Cardiac fibroblast (primary cell): ENCODE results near the gene FHL5.
"Not testable (repeated sequence)": the region's sequence is repeated elsewhere in the genome, so short reads cannot be mapped to it uniquely, and the experiment has no call there.

Source experiments
- DNase-seq, 2 donors: peaks; one replicate each; pipeline versions ENCODE4 v3.0.0 to v3.0.0-alpha.2; 2010; ENCODE audit warnings: low read depth in 2 of 2
- H3K4me3 ChIP-seq, 2 donors: replicated peaks in 1 of 2; 1 replicate in 1 of 2; 2 replicates in 1 of 2; pipeline ENCODE4 v1.5.1; 2011; ENCODE audit warnings: low read depth in 2 of 2, low read length in 2 of 2, mild to moderate bottlenecking in 2 of 2, moderate library complexity in 1 of 2
- CTCF ChIP-seq: IDR thresholded peaks from one replicate; pipeline ENCODE4 v1.5.1; 2011; ENCODE audit warnings: low read depth, mild to moderate bottlenecking, low read length, inconsistent platforms

FHL5 gene

GRCh38 chr6:96532399-96532798, 30.5 kb upstream of the FHL5 start:
- H3K4me3 ChIP-seq, result no peak overlapping the region
- DNase-seq, result no peak
- TF ChIP-seq CTCF, result no peak

GRCh38 chr6:96537726-96538125, 25.2 kb upstream of the FHL5 start:
- no peak for TF ChIP-seq CTCF
- DNase-seq, result no peak

GRCh38 chr6:96542702-96543101, 20.2 kb upstream of the FHL5 start:
- peak; percentile 43 for TF ChIP-seq CTCF
- DNase-seq, result peak; percentile 19 to 44
- no peak overlapping the region for H3K4me3 ChIP-seq

More at GRCh38 chr6:96537726-96538125, 25.2 kb upstream of the FHL5 start:
- no peak overlapping the region for H3K4me3 ChIP-seq

GRCh38 chr6:96545882-96546281, 17.0 kb upstream of the FHL5 start:
- H3K4me3 ChIP-seq, result no peak overlapping the region
- no peak for TF ChIP-seq CTCF
- no peak for DNase-seq

GRCh38 chr6:96547654-96548053, 15.3 kb upstream of the FHL5 start:
- H3K4me3 ChIP-seq, result no peak overlapping the region
- TF ChIP-seq CTCF, result no peak
- no peak for DNase-seq

- DNase-seq, result no peak
Observed at GRCh38 chr6:96554558-96554957, 8.4 kb upstream of the FHL5 start.

GRCh38 chr6:96559740-96560139, 3.2 kb upstream of the FHL5 start:
- DNase-seq, H3K4me3 ChIP-seq: not testable (repeated sequence)

More at GRCh38 chr6:96554558-96554957, 8.4 kb upstream of the FHL5 start:
- no peak for TF ChIP-seq CTCF
- H3K4me3 ChIP-seq, result no peak overlapping the region
